OCI-M2 (cell line): ENCODE measurements around the gene RPL13.

Experiments
- DNase-seq: peaks from one replicate; lab custom pipeline; 2025; ENCODE audit not compliant: unreplicated experiment; lab: John Stamatoyannopoulos, UW

The RPL13 gene

GRCh38 chr16:89596061-89596689, 35.7 kb downstream of the RPL13 start:
- DNase-seq, result no peak

GRCh38 chr16:89596957-89597649, 36.6 kb downstream of the RPL13 start:
- no peak for DNase-seq

DNA sequence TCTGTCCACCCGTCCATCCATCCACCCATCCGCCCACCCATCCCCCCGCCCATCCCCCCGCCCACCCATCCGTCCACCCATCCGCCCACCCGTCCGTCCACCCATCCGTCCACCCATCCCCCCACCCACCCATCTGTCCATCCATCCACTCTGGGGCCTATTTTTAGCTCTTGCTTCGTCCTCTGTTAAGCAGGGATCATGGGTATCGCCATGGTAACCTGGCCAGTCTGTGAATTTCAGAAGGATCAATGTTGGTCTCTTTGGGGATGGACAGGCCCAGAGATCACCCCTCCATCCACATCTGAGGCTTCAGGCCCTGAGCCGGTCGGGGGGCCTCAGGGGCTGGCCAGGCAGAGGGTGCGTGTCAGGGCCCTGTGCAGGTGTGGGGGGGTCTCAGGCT, 37.7 kb downstream of the RPL13 start:
- no peak for DNase-seq

- no peak for DNase-seq
Observed at GRCh38 chr16:89599451-89599858, 39.0 kb downstream of the RPL13 start.

DNA sequence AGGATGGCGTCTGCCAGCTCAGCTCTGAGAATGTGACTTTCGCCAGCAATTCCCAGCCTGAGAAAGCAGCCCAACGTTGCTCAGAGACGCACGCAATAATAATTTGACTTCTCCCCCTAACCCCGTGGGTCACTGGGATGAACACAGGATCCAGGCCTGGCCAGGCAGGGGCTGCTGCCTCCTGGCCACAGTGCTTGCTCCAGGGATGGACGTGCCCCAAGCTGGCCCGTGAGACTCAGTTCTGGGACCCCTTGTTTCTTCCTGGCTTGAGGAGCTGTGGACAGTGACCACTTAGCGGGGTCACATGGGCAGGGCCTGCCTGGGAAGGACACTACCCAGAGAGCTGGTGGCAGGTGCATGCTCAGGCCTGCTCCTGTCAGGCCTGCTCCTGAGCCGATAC, 39.4 kb downstream of the RPL13 start:
- DNase-seq, result no peak

- no peak for DNase-seq
Observed at GRCh38 chr16:89600427-89600826, 39.9 kb downstream of the RPL13 start.

DNA sequence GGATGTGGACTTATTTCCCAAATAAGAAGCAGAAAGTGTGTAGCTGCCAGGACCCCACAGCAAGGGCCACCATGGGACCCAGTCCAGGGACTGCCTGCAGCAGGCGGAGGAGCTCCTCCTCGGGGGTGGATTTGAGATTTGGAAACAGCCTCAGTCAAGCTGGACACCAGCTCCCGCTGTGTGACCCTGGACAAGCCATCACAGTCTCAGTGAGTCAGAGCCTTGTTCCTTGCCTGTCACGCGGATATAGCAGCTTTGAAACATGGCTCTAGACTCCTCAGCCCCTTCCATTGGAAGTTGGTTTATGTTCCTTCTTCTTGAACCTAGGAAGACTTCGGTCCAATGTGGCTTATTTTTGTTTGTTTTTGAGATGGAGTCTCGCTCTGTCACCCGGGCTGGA, 40.5 kb downstream of the RPL13 start:
- DNase-seq, result no peak

GRCh38 chr16:89601906-89602272, 41.4 kb downstream of the RPL13 start:
- DNase-seq, result no peak

DNA sequence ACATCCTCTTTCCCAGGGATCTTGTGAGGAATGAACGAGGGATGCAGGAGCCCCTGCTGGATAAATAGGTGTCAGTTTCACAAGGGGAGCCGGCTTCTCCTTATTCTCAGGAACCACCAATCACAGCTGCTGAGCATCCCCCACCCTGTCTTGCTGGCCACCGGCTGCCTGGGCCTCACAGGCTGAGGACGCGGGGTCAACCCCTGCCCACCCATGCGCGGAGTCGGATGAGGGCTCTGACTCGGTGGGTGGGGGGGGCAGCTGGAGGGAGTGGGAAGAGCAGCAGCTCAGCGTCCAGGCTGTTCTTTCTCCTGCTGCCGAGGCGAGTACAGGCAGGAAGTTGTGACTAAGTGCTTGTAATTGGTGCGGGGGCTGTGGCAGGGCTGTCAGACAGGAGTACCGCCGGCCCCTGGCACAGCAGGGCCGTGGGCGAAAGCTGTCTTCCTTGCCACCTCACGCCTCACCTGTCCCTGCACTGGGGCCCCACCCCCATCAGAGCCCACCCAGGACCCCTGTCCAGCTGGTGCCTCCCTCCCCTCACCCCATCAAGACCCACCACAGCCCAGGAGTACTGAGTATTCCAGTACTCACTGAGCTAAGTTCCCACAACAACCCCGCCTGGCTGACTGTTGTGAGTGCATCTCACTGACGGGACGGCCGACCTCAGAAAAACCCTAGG, 41.9 kb downstream of the RPL13 start:
- no peak for DNase-seq

GRCh38 chr16:89602952-89603590, 42.6 kb downstream of the RPL13 start:
- no peak for DNase-seq

- no peak for DNase-seq
Observed at GRCh38 chr16:89604764-89605163, 44.3 kb downstream of the RPL13 start.

- DNase-seq, result no peak
Observed at GRCh38 chr16:89605186-89605970, 44.9 kb downstream of the RPL13 start.

DNA sequence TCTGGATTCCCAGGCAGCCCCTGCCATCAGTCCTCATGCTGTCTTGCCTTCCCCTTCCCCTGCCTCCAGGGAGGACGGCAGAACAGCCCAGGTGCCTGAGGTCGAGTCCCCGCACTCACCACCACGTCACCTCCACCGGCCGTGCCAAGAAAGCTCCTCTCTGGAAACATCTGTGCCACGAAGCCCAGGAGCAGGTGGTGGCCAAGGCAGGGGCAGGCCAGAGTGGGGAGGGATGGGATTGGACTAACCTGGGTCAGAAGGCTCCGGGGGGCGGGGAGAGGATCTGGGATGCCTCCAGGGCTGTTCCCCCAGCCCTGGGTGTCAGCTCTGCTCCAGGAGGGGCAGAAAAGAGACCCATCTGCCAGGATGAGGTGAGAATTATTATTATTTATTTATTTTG, 45.5 kb downstream of the RPL13 start:
- DNase-seq, result no peak

GRCh38 chr16:89607453-89607852, 47.0 kb downstream of the RPL13 start:
- no peak for DNase-seq

- no peak for DNase-seq
Observed at GRCh38 chr16:89607937-89608740, 47.7 kb downstream of the RPL13 start.

DNA sequence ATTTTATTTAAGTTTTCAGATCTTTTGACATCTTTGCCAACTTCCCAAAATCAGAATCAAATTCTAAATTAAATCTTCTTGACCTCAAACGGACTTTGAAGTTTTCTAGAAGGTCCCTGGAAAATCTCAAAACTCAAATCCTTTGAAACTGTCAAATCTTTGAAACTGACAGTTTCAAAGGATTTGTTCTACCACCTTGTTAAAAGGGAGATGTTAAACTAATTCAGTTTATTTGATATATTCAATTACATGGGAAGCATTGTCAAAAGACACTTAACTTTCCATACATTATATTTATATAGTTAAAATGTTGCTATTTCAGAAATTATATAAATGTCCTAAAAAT, 49.6 kb downstream of the RPL13 start:
- no peak for DNase-seq

DNA sequence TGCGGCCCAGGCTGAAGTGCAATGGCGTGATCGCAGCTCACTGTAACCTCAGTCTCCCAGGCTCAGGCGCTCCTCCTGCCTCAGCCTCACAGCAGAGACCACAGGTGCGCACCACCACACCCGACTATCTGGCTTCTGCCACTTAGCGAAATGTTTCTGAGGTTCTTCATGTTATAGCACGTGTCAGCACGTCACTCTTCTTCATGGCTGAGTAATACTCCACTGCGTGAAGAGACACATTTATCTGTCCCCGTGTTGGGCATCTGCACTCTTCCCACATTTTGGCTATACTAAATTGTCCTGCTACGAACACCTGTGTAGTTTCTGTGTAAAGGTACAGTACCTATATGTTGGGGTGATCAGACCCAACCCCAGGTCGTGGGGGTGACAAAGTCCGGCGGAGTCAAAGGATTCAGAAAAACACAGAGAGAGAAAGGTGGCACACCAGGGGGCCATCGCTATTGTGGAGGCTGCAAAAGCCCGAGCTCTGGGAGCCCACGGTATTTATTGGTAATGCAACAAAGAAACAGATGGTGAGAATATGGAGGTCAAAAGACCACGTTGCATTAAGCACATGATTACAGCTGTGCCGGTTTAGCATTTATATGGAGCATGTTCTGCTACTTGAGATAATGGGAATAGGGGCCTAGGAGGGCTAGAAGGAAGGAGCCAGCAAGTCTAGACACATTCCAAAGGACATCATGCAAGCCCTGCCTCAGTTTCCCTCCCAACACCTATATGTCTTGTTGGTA, 52.1 kb downstream of the RPL13 start:
- DNase-seq, result no peak

DNA sequence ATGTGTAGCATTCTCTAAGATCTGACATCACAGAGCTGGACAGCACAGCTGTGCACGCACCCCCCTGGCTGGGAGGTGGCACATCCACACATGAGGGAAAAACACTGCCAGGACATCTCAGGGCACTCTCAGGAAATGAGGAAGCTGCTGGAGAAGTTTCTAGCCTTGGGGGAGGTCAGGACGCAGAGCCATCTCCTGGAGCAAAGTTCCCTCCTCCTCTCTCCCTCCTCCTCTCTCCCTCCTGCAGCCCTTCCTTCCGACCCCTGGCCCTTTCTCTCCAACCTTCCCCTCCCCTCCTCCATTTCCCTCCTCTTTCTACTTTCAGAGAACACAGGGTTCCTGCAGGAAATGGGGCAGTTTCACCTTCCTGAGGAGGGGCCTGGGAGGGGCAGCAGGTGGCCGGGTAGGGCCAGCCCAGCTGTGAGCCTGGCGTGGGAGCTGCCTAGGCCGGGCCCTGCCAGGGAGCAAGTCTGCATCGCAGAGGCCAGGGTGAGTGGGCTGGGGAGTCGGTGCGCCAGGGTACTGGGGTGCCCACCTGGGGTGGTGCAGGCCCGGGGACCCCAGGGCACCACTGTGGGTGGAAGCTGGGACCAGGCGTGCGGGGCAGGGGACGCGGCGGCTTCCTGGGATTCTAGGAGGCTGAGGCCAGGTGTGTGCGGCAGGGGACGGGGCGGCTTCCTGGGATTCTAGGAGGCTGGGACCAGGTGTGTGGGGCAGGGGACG, 52.9 kb downstream of the RPL13 start, which contains the start of gene DPEP1:
DPEP1 (plus strand) TSS at position 412 of the 723 bp plus-strand sequence. CDS start 16,769 bp downstream, outside the sequence.
- DNase-seq, result no peak

GRCh38 chr16:89613954-89614459, 53.5 kb downstream of the RPL13 start:
- DNase-seq, result no peak
